Coronary artery (tissue), 2 donors: ENCODE results near the gene DNAH8.

Experiments
- DNase-seq: peaks from one replicate; pipeline ENCODE4 v3.0.0-alpha.2; 2017; ENCODE audit warnings: low spot score
- H3K27ac ChIP-seq, 2 donors: fragments of 200-600 bp; sonication (generic); one replicate each; pipeline ENCODE4 v1.5.1; 2016 to 2019
- H3K4me3 ChIP-seq: fragments of 200-600 bp; sonication (generic); 2 replicates; pipeline ENCODE4 v1.5.1; 2016; ENCODE audit warnings: mild to moderate bottlenecking, moderate library complexity
- TF ChIP-seq, protein P1 (sequence below): fragments of 200-600 bp; sonication (generic); IDR thresholded peaks from one replicate; pipeline ENCODE4 v1.5.1; 2019; ENCODE audit warnings: antibody characterized with exemption

DNAH8 gene

DNA sequence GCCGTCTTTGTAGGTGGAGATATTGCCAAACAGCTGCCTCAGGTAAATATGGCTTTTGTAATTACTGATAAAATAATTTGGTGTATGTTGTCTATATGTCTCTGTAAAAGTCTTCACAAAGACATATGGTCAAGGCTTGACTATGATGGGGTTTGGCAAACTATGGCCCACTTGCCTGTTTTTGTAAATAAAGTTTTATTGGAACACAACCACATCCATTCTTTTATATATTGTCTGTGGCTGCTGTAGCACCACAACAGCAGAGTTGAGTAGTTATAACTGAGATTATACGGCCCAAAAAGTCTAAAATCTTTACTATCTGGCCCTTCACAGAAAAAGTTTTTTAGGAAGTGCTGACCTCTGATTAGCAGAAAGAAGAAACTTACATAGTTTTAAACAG, 133.6 kb downstream of the DNAH8 start:
- no peak overlapping the region for H3K27ac ChIP-seq
- no peak overlapping the region for H3K4me3 ChIP-seq
- DNase-seq, result no peak
- TF ChIP-seq, protein P1, sequence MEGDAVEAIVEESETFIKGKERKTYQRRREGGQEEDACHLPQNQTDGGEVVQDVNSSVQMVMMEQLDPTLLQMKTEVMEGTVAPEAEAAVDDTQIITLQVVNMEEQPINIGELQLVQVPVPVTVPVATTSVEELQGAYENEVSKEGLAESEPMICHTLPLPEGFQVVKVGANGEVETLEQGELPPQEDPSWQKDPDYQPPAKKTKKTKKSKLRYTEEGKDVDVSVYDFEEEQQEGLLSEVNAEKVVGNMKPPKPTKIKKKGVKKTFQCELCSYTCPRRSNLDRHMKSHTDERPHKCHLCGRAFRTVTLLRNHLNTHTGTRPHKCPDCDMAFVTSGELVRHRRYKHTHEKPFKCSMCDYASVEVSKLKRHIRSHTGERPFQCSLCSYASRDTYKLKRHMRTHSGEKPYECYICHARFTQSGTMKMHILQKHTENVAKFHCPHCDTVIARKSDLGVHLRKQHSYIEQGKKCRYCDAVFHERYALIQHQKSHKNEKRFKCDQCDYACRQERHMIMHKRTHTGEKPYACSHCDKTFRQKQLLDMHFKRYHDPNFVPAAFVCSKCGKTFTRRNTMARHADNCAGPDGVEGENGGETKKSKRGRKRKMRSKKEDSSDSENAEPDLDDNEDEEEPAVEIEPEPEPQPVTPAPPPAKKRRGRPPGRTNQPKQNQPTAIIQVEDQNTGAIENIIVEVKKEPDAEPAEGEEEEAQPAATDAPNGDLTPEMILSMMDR, result no peak

DNA sequence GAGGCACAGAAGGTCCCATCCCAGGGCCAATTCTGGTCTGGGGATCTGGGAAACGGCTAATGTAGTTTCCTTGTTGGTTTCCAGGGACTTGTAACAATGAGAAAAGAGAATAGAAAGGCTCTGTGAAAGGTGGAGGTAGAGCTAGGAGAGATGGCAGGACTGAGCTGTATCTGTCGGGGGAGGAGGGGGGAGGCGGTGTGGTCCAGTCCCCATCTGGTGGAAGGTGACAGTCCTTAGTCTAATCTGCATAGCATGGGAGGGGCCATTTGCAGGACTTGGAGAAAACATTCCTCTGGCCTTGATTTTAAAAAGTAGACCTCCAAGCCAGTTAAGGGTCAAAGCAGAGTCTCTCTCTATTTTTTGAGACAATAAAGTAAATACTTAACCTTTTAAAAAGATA, 137.1 kb downstream of the DNAH8 start:
- TF ChIP-seq, protein P1, result no peak
- no peak for DNase-seq
- H3K4me3 ChIP-seq, result no peak overlapping the region
- no peak overlapping the region for H3K27ac ChIP-seq

DNA sequence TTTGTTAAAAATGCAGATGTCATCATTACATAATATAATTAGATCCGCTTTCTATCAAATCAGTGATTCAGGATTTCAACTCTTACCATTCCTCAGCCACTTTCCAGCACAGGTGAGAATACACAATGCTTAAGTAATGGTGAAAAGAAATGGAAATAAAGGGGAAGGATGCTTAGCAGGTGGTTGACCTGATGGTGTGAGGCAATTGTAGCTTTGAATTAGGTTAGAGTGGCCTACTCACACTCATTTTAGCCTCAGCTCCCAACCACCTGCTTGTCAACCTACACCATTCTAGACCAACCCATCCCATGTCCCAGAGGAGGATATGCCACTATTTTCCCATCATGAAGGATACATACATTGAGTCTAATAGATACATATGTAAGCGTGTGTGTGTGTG, 138.1 kb downstream of the DNAH8 start:
- no peak overlapping the region for H3K4me3 ChIP-seq
- DNase-seq, result no peak
- TF ChIP-seq, protein P1, result no peak
- no peak overlapping the region for H3K27ac ChIP-seq

DNA sequence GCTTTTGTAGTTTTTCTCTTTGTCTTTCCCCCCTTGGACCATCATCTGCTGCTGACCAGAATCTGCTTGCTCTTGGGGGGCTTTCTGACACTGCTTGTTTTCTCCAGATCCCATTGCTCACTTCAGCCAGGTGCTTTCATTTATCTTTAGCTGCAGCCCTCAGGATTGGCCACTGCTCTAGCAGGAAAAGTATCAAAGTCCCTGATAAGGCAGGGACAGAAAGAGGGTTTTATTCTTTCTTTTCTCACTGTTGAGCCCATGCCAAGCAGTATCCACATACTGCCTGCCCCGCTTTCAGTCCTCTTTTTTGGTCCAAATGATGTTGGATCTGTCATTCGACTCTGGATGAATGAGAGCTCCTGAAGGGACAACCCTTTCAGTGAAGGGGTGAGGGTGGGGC, 141.4 kb downstream of the DNAH8 start:
- Histone ChIP-seq H3K27ac (no peak overlapping the region), H3K4me3 (no peak overlapping the region)
- no peak for DNase-seq
- TF ChIP-seq, protein P1, result no peak

DNA sequence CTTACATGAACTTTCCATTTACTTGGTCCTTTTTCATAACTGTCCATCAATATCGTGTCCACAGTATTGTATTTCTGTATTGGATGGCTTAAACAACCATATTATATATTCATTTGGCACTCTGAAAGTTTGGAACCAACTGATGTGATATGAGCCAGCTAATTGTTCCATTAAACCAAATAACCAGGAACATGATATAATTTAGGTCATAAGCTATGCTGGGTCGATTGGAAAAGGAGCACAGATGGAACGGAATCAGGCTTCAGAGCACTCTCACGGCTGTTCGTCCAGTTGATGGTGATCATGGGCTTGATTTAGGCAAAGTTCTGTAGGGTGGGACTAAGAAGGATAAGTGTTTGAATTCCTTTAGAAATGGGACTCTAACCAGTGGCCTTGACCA, 142.7 kb downstream of the DNAH8 start:
- DNase-seq, result no peak
- no peak overlapping the region for H3K27ac ChIP-seq
- H3K4me3 ChIP-seq, result no peak overlapping the region
- TF ChIP-seq, protein P1, result no peak

DNA sequence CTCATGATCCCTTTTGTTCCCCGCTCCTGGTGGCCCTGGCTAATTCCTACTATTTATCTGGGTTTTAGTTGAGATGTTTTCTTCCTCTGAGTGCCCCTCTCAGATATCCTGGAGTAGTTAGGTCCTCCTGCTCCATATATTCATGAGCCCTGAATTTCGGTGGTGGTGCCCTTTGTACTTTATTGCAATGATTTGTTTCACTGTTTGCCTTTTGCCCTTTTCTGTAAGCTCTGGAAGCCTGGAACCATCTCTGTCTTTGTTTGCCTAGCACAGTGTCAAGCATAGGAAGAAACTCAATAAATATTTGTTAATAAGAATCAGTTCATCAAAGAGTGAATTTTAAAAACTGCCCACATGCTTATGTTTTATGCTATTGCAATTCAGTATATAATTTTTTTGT, 144.9 kb downstream of the DNAH8 start:
- TF ChIP-seq, protein P1, result no peak
- DNase-seq, result no peak
- H3K27ac ChIP-seq, result no peak overlapping the region
- H3K4me3 ChIP-seq, result no peak overlapping the region

DNA sequence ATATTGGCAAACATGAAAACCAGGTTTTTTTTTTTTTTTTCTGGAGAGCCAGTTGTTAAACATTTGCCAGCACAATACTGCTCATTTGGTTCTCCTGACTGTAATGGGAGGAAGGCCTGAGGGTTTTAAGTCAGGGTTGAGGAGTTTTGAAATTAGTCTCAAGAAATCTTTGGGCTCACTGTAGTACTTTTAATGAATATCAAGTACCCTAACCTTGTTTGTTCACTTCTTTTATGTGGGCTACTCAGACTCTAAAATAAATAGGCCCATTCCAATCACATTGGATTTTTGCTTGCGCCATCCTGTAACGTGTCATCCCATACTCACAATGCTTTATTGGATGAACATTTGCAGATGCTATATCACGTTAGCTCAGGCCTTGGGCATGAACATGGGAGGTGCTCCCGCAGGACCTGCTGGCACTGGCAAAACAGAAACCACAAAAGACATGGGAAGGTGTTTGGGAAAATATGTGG, 146.9 kb downstream of the DNAH8 start:
- TF ChIP-seq, protein P1, result no peak
- Histone ChIP-seq H3K27ac (no peak overlapping the region), H3K4me3 (no peak overlapping the region)
- DNase-seq, result no peak
